Ammon's horn (tissue), 1 donor: ENCODE measurements around the gene HDAC8.
"Not testable (repeated sequence)": the region's sequence is repeated elsewhere in the genome, so short reads cannot be mapped to it uniquely, and the experiment has no call there.

Experiments used
- DNase-seq: peaks from one replicate; pipeline ENCODE4 v3.0.0-alpha.2; 2016; ENCODE audit warnings: low spot score

HDAC8 gene

DNA sequence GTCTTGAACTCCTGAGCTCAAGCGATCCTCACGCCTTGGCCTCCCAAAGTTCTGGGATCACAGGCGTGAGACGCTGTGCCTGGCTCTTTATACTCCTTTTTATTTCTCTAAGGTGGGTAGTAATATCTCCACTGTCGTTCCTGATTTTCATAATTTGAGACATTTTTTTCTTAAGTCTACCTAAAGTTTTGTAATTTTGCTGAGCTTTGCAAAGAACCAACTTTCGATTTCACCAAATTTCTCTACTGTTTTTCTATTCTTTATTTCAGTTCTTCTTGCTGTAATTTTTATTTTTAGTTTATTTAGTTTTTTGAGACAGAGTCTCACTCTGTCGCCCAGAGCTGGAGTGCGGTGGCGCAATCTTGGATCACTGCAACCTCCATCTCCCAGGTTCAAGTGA lies 196.5 kb downstream of the HDAC8 start:
- no peak for DNase-seq

DNA sequence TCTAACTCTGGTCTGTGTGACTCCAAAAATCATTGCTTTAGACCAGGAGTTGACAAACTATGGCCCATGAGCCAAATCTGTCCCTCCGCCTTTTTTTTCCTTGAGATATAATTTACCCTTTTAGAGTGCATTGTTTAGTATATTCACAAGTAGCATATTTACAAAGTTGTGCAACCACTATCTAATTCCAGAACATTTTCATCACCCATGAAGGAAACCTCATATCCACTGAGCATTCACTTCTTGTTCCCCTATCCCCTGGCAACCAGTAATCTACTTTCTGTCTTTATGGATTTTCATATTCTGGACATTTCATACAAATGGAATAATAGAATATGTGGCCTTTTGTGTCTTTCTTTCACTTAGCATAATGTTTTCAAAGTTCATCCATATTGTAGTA lies 199.5 kb downstream of the HDAC8 start:
- DNase-seq, result no peak

DNA sequence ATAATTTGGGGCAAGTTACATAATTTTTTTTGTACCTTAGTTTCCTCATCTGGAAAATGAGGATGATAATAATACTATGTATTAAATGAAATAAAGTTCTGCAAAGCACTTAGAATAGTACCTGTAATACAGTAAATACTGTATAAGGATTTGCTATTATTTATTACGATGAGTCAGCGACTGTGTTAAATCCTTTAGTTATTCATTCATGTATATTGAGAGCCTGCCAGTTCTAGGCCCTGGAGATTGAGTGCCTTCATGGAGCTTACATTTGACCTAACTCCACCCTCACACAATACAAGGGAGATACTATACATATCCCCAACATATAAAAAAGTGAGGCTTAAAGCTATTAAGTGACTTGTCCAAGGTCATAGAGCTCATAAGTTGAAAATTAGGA lies 199.9 kb downstream of the HDAC8 start:
- DNase-seq, result no peak

DNA sequence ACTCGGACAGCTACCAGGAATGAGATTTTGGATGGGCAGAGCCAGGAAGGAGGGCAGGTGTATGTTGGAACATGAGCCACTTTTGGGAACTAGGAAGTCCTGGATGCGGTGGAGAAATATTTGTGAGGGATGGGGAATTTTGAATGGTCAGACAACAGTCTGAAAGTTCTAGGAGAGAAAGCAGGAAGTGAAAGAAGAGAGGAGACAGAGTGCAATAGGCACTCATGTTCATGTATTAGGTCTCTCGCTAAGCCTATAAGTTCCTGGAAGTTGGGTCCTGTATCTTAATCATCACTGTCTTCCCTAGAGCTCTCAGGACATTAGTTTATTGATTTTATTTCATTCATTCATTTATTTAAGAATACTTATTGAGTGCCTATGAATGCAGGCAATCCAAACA lies 201.2 kb downstream of the HDAC8 start:
- no peak for DNase-seq

DNA sequence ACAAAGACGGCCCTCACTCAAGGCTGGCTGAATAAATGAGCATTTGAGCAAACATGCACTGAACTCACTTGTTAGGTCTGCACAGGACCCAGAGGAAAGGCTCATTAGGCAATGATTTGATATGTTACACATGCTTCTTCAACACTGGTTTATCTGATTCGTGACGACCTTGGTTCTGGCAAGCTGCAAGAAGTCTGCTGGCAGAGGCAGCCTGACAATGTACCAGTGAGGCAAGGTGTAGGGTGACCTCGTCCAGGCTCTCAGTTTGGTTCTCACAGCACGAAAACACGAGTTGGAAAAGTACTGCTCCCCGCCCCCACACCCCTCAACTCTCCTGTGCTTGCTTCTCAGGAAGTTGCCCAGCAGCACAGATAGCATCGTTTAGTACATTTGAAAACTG lies 203.8 kb downstream of the HDAC8 start:
- DNase-seq, result peak; percentile 12

DNA sequence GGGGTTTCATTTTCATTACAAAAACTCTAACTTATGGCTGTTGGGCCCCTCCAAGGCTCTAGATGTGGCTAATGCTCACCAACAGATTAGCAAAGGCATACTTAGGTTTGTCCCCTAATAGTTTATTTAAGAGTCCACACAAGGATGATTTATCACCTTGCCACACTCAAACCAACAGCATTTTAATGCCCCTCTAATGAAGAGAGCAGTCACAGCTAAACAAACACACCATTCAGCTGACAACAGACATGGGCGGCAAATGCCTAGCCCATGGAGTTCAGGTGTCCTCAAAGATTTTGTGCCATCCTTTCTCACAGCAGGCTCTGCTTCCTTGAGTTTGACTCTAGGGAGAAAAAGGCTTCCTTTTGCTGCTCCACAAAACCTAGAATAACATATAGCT lies 205.1 kb downstream of the HDAC8 start:
- no peak for DNase-seq

DNA sequence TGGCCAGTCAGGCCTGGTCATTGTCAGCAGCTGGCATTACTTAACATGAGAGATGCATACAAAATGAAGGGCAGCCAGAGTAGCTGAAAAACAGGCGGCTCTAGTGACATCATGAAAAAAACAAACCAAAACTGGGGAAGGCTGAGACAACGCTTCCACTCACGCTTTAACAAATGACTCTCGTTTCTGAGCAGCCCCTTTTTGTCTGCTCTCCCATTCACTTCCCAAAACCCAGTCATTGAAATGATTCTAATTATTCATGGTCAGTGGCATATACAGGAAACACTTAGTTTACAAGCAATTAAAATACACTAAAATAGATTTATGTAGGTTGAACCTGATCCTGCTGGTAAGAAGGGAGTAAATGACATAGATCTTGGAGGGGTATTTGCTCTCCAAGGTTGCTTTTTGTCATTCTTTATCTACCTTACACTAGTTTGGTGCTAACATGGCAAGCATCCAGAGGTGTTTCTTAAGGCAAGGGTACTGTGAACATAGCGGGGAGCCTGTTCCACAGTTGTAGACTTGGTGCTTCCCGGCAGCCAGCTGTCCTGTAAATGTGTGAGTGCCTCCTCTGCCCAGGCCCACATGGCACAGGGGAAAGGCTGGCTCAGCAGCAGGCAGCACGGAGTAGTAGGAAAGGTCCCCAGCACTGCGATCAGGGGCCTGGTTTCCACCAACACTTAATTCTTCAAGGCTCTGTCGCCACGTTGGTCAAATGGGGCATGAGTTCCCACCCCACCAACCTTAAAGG lies 205.8 kb downstream of the HDAC8 start:
- peak; percentile 23 for DNase-seq

DNA sequence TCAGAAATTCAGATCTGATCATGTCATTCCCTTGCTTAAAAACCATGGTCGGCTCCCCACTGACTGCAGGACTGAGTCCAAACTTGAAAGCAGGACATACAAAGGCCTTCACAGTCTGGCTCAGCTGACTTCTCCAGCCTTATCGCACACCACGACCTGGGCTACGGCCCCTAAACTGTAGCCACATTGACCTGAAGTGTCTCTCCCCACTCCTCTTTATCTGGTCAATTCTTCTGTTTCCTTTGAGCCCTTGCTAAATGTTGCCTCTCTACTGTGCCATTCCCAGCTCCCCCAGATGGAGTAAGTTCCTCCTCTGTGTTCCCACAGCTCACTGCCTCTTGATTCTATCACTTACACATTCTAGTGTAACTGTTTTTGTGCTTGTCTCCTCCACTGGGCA lies 206.5 kb downstream of the HDAC8 start:
- DNase-seq, result no peak

DNA sequence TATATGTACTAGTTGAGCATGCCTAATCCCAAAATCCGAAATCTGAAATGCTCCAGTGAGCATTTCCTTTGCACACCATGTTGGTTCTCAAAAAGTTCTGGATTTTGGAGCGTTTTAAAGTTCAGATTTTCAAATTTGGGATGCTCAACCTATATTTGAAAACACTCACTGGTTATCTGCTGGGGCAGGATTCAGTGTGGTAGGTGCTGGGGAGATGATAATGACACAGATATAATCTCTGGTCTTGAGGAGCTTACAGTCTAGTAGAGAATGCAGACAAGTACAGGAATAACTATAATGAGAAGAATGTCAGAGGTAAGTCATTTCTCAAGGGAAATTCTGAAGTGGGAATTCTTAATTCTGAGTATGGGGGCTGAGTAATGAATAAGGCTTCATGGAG lies 207.5 kb downstream of the HDAC8 start:
- no peak for DNase-seq

DNA sequence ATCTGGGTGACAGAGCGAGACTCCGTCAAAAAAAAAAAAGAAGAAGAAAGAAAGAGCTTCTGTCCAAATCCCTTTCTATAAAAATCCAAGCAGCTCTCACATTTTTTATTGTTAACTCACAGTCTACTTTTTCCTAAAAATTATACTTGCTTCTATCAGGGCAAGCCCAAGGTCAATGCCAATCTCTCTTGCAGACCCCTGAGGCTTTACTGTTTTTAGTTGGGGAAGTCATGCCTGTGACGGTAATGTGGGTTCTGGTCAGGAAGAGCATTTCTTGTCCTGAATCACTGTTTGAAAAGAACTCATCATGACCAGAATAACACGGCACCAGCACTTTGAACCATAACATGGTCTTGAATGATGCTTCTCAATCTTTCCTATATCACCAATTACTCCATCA lies 212.3 kb downstream of the HDAC8 start:
- DNase-seq, result no peak

DNA sequence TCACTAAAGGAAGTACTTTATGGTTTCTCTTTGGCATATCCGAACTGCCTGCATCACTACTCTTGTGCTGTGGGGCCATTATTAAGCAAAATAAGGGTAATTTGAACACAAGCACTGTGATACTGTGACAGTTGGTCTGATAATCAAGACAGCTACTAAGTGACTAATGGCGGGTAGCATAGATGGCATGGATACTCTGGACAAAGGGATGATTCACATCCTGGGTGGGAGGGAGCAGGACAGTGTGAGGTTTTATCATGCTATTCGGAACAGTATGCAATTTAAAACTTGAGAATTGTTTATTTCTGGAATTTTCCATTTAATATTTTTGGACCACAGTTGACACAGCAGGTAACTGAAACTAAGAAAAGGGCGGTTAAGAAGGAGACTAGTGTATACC lies 214.3 kb downstream of the HDAC8 start:
- no peak for DNase-seq

DNA sequence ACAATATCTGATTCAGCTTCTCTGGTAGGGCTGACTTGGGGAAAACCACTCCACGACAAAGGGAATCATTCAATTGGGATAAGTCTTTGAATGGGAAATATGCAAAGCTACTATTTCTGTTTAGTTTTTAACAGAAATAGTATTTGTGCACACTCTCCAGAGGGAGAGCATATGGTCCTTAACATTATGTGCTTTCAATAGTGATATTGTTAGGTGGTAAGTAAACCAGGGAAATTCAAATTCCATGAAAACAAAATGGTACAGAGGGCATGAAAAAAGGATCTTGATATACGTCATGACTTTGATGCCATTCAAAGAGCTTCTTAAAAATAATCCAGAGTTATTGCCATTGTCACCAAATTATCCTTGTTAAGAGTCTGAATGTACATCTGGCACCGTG lies 219.9 kb downstream of the HDAC8 start:
- DNase-seq, result no peak

DNA sequence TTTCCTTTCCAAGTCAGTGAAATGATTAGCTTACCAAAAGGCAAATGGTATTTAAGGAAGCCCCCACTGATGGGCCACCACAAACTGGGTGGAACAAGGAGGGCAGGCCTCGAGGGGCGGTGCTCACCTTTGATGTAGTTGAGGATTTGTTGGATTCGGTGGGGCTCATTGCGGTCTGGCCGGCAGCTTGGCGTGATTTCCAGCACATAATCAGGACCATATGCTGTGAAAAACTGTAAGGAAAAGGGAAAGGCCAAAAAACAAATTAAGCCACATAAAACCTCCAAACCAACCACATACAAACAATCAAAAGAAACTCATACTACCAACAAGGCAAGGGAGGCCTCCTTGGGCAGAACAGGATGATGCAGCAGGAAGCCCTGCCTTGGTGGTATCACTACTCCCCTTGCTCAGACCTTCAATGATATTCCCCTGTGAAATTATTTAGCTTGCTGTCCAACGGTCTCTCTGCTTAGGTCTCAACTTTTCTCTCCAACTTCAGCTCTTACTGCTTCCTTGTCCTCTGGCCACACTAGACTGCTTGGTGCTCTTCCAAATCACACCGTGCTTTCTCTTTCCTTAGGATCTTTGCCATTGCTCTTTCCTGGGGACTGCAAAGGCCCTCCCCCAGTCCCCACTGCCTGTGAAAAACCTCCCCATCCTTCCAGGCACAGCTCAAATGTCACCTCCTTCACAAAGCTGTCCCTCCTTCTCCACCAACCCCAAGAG lies 220.9 kb downstream of the HDAC8 start:
- DNase-seq, result no peak

DNA sequence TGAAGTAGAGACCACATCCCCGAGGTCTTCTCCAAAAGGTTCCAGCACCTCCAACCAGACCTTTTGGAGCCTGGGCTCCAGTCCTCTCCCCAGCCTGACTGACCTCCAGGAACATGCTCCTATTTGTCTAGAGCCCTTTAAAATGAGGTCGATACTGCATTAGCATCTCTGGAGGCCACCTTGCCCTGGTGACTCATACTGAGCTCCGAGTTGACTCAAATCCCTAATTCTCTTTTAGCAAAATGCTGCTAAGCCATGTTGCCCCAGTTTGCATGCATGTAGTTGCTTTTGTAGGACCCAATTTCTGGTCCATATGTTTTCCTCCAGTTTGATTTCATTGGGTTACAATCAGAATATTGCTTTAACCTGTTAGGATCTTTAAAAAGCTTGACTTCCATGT lies 223.5 kb downstream of the HDAC8 start:
- no peak for DNase-seq

DNA sequence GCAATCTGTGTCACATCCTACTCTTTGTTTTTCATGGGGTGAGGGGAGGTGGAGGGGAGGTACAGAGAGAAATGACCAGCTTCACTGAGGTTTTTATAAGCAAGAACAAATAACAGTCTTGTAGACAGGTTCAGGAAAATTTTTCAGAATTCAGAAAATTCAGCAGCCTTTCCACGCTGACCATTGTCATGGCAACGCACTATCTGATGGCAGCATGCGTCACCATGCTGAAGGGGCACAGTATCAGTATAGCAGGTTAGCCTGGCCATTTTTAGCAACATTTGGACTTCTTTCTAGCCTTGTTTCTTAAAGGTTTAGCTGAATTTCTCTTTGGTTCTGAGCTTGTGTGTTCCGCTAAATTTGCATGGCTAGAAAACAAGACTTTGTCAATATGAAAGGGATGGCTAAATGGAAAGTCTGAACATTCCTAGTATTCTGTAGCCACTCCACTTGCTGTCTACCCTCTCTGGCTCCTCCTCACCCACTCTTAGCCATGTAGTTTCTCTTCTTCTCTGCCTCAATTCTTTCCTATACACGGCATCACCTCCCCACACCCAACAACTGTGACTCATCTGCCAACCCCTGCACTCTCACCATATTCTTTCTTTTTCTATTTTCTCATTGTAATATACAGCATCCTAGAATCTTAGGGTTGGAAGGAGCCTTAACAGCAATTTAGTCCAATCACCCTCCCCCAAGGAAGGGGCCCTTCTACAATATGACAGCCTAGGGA lies 224.2 kb downstream of the HDAC8 start:
- no peak for DNase-seq

DNA sequence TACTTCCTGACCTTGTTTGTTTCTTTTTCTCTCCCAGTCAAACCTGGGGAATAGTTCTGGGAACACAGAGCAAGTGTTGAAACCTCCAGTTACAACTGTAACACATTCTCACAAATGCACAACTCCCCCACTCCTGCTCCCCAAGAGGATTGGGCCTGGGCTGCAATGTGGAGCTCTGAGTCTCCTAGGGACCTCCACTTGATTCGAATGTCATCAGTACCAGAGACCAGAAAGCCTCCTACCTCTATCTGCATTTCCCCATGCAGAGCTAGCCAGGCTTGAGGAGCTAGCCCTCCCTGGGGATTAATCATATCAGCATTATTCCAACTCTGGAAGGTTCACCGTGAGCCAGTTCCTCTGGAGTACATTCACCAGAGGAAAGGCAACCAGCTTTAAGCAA lies 225.3 kb downstream of the HDAC8 start:
- DNase-seq, result no peak

DNA sequence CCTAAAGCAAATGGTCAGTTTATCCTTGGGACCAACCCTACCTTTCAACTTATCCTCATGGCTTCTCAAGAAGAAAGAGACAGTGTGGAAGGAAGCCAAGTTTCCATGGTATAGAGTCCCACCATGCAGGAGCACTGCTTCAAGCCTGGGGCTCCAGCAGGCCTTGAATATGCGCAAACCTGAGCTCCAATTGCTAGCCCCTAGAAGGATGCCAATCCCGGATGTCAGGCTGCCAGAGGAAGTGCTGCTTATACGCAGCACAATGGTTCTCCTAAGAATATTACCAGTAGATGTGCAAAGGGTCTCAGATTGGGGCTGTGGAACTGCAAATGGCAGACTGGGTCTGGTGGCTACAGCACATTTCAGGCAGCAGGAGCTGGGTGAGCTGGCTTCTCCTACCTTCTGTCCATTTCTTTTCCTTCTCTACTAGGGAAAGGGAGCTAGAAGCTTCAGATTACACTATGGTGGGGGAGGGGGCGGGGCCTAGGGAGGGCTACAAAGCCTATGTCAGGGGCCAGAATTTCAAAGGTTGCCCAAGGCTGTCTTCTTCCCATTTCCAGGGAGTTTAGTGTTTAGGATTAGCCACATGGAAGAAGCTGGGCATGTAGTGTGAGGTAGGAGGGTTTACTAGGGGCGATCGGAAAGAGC lies 226.2 kb downstream of the HDAC8 start:
- DNase-seq, result no peak

DNA sequence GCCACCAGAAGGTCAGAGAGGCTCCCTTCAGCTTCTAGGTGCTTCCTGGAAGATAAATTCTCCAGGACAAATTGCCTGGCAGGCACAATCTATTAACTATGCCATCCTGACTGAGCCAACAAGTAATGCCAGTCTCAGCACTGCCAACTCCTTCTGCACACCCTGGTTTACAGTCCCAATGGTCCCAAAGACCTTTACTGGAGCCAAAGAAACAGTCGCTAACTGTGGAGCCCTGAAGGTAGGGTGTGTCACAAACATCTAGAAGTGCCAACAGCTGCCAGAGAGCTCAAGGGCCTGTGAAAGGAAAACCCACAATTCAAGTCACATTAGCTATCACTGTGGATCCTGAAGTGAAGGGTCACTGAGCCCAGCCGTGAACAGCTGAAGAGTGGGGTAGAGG lies 232.0 kb downstream of the HDAC8 start:
- DNase-seq, result no peak

DNA sequence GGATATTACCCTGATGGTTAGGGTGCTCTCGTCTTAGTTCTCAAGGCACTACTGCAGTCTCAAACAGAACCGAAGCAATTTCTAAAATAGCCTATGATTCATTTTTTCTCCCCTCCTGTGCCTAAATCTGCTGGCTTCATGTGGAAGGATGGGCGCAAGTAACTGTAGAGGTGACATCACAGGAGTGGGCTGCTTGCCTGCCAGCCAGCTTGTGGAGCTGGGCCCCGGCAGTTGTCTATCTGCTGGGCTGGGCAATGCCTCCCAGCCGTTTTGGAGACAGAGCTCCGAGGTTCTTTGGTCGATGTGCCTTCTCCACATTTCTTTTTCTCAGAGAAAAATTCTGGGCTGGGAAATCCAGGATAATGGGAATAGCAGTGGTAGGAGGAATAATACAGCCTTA lies 232.6 kb downstream of the HDAC8 start:
- DNase-seq, result no peak

DNA sequence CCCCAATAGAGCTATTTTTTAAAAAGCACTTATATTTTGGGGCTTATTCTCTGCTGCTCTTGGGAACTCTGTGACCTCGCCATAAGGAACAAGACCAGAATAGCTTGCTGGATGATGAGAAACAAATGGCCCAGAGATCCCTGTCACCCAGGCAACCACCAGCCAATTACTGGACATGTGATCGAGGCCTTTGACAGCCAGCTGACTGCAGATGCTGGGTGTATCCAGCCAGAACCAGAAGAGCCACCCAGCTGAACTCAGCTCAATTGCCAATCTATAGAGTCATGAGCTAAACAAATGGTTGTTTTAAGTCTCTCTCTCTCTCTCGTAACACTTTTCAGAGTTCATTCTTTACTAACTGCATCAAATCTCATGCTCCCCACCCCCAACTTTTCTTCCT lies 242.5 kb downstream of the HDAC8 start:
- DNase-seq, result no peak

DNA sequence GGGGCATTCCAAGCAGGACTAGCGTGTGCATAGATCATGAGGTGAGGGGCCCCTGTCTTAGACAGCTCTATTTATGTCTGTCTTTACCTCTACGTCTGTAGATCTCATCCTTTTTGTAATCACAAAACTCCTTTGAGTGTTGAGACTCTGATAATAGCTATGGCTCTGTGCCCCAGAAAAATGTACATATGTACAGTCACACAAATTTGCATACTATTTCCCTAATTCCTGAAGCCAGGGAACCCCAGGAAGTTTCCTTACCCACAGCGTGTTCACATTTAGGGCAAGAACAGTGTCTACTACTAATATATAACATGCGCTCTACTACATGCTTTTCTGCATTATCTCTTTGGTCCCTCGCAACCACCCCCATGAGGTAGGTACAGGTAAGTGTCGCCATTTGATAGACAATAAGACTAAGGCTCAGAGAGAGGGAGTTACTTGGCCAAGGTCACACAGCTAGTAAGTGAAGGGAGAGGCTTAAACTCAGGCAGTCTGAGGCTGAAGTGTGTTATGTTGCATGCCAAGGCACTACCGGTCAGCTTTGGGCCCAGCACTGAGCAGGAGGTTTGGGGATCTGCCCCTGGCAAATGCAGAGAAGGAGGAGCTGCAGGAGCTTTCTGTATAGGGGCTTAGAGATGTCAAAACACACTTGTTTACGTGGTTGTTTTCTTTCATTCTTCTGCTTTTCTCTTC lies 245.9 kb downstream of the HDAC8 start:
- no peak for DNase-seq

DNA sequence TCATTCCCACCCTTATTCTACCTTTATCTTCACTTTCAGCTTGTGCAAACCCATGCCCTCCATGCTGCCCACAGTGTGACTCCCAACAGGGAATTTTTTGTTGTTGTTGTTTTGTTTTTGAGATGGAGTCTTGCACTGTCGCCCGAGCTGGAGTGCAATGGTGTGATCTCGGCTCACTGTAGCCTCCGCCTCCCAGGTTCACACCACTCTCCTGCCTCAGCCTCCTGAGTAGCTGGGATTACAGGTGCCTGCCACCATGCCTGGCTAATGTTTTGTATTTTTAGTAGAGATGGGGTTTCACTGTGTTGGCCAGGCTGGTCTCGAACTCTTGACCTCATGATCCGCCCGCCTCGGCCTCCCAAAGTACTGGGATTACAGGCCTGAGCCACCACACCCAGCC lies 253.0 kb downstream of the HDAC8 start:
- not testable (repeated sequence) for DNase-seq
